Breast epithelium (tissue), 3 donors: ENCODE measurements around the gene GAL.

Source experiments
- CTCF ChIP-seq, 3 donors: fragments of 450-650 bp; IDR thresholded peaks; one replicate each; pipeline ENCODE4 v1.5.1; 2016 to 2017; ENCODE audit warnings: antibody characterized with exemption in 3 of 3, mild to moderate bottlenecking in 3 of 3, moderate library complexity in 3 of 3
- POLR2A ChIP-seq: fragments of 450-650 bp; IDR thresholded peaks from one replicate; pipeline ENCODE4 v1.6.1; 2016; ENCODE audit warnings: antibody characterized with exemption, mild to moderate bottlenecking, moderate library complexity
- POLR2AphosphoS5 ChIP-seq, 3 donors: sonication (generic); formaldehyde crosslinking; IDR thresholded peaks; one replicate each; pipeline ENCODE4 v1.6.1; 2017; ENCODE audit warnings: antibody characterized with exemption in 3 of 3

GRCh38 chr11:68735646-68736045 is 51.3 kb downstream of the GAL start:
- TF ChIP-seq POLR2AphosphoS5 (IDR thresholded peaks at IDR 0.05) (no peak), CTCF (IDR thresholded peaks at IDR 0.05) (no peak), POLR2A (no peak)
